OCI-M1 (cell line): ENCODE results near the gene BAZ1B.
A peak's percentile ranks its signal among the peaks of the same experiment; 100 is the strongest.
"Not testable (repeated sequence)": the region's sequence is repeated elsewhere in the genome, so short reads cannot be mapped to it uniquely, and the experiment has no call there.

Experiments
- DNase-seq: peaks from one replicate; lab custom pipeline; 2025; lab: John Stamatoyannopoulos, UW

Gene BAZ1B

DNA sequence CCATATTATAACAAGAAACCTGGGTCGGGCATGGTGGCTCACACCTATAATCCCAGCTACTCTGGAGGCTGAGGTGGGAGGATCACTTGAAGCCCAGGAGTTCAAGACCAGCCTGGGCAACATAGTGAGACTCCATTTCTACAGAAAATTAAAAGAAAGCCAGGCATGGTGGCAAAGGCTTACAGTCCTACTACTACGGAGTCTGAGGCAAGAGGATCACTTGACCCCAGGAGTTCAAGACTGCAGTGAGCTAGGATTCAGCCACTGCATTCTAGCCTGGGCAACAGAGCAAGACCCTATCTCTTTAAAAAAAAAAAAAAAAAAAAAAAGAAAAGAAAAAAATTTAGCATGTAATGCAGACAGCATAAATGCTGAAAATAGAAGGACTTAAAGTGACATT is 16.4 kb upstream of the BAZ1B start:
- DNase-seq: not testable (repeated sequence)

DNA sequence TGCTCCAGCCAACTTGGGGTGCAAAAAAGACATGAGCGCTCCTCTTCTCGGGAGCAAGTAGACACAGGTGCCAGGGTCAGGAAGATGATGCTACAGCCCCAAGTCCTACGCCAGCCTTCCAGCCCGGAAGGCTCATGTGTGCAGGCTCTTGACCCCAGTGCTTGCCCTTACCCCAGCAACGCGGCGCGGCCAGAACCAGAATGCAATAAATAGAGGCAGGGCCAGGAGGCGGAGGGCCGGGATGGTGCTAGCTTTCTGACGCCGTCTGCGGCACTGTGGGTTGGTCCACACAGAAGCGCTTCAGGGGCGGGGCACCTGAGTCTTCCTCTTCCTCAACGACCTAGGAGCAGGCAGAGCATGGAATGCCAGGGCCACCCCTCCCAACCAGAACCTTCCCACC is 15.0 kb upstream of the BAZ1B start:
- DNase-seq: no peak

DNA sequence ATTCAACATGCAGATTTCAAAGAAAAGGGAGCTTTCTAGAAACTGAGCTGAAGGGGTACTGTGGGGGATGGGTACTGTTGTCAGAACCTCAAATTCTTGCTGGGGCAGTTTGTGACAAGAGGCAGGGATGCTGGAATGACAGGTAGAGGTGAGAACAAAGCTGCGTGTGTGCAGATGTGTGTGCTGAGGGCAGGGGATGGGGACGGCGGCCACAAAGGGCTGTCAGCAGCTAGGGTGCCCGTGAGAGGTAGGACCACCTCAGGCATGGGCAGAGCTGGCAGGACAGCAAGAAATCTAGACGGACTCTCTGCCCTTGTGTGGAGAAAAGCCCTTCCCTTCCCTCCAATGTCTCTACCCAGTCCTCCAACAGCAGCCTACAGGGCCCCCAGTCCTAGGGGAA is 14.4 kb upstream of the BAZ1B start:
- DNase-seq: no peak

DNA sequence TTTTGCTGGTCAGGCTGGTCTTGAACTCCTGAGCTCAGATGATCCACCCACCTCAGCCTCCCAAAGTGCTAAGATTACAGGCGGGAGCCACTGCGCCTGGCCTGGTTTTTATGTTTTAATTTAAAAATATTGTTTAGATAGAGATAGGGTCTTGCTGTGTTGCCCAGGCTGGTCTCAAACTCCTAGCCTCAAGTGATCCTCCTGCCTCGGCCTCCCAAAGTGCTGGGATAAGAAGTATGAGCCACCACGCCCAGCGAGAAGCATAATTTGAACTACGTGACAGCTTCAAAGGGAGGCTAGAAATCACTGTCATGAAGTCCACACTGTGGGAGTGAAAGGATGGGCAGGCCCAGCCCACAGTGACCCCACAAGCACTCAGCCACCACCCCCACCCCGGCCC is 13.8 kb upstream of the BAZ1B start:
- not testable (repeated sequence) for DNase-seq

DNA sequence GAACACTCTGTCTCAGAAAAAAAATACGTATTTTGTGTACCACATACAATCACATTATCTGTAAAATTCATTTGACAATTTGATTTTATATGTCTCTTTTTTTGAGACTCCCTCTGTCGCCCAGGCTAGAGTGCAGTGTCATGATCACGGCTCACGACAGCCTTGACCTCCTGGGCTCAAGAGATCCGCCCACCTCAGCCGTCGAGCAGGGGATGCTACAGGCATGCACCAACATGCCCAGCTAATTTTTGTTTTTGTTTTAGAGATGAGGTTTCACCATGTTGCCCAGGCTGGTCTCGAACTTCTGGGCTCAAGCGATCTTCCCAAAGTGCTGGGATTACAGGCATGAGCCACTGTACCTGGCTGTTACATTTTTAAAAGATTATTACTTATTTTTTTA is 11.6 kb upstream of the BAZ1B start:
- no peak for DNase-seq

DNA sequence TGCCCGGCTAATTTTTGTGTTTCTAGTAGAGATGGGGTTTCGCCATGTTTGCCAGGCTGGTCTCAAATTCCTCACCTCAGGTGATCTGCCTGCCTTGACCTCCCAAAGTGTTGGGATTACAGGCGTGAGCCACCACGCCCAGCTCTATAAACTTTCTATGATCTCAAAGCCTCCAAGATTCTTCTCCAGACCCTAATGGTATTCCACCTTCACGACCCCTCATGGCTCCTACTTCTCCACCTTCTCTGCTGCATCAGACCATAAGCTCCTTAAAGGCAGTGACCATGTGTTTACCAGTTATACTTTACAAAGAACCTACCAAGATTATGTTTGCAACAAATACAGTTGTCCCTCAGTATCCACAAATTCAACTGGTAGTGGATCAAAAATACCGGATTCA is 10.1 kb upstream of the BAZ1B start:
- no peak for DNase-seq

DNA sequence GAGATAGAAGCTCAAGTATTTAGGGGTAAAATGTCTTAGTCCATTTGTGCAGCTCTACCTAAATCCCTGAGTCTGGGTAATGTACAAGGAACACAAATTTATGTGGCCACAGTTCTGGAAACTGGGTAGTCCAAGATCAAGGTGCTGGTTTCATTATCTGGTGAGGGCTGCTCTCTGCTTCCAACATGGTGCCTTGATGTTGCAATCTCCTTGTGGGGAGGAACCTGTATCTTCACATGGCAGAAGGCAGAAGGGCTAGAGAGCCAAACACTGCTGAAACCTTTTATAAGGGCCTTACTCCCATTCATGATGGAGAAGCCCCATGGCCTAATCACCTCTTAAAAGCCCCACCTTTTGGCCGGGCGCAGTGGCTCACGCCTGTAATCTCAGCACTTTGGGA is 8.7 kb upstream of the BAZ1B start:
- peak; percentile 77 for DNase-seq

DNA sequence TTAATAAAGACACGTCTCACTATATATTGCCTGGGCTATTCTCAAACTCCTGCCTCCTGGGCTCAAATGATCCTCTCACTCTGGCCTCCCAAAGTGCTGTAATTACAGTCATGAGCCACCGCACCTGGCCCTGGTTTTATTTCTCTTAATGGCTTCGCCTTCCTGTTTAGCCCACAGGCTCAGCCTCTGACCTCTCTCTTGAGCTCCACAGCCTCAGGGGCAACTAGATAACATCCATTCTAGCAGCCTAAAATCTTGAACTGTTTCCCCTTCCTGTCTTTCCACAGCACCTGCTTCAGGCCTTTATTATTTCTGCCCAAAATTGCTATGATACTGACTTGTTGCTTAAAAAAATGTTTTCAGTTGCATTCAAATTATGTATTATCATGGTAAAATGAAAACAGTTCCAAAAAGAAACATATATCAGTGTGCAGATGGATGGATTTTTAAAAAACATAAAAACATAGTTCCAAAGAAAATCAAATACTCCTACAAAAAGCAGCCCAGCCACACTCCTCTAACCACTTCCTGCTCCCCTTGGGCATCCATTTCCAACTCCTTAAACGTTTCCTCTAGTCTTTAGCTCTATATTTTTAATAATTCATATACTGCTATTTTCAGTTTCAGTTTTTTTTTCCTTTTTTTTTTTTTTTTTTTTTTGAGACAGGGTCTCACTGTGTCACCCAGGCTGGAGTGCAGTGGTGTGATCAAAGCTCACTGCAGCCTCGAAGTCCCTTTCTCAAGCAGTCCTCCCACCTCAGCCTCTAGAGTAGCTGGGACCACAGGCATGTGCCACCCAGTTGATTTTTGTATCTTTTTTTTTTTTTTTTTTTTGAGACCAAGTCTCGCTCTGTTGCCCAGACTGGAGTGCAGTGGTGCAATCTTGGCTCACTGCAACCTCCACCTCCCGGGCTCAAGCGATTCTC is 5.1 kb upstream of the BAZ1B start:
- peak; percentile 75 for DNase-seq

DNA sequence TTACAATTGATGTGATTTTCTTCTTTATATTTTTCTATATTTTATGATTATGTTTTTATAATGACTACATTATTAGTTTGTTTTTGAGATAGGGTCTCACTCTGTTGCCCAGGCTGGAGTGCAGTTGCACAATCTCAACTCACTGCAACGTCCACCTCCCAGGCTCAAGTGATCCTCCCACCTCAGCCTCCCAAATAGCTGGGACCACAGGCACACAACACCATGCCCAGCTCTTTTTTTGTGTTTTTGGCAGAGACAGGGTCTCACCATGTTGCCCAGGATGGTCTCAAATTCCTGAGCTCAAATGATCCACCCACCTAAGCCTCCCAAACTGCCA is 4.0 kb upstream of the BAZ1B start:
- not testable (repeated sequence) for DNase-seq

DNA sequence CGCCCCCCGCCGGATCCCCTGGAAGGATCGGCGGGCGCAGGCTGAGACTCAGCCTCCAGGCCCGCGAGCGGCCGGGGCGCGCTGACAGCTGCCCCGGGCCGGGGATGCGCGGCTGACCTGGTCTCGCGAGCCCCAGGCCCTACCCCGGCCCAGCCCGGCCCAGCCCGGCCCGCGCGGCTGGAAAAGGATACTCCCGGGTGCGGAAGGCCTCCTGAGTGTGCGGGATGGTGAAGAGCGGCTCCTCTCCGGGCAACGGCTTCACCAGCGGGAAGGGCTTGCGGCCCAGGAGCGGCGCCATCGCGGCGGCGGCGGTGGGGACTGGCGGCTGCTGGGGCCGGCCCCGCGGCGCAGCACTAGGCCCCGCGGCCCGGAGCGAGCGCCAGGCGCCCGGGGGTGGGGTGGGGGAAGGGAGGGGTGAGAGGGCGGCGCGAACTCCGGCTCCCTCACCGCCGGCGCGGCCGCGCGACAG is 423 bp downstream of the BAZ1B start:
- DNase-seq: peak; percentile 92

DNA sequence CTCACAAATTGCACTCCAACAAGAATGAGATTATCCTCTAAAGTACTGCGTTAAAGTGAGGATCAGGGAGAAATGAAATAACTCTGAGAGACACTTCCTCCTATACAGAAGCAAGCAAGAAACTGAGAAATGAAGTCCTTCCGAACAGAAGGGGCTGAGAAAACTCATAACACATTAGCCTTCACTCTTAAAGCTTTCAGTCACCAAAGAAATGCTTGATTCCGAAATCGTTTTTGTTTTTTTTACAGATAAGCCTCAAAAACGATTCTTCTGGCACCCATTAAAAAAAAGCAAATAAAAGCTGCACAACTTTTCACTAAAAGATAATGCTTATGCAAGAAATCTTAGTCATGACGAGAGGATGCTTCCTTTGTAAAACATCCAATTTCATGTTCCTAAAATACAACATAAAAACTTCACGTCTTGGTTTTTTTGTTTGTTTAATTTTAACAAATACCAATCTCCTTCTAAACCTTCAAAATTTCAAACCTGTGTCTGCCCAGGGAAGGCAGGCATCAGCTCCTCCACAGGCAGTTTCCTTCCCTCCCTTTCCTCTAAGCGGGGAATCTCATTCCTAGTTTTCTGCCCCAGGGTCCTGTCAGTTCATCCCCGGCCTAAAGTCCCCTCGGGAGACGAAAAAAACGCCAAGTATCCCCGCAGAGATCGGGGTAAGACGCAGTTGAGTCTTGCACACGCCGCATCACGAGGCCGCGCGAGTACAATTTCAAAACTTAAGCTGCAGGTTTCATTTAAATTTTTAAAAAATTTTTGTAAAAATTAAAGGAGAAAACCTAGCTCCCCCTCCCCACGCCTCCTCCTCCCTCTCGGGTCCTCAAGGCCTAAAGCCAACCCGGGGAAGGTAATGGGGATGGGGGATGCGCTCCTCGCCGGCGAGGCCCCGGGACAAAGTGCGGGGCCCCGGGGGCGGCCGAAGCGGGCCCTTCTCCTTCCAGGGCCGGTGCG is 1.1 kb downstream of the BAZ1B start:
- peak; percentile 65 for DNase-seq

DNA sequence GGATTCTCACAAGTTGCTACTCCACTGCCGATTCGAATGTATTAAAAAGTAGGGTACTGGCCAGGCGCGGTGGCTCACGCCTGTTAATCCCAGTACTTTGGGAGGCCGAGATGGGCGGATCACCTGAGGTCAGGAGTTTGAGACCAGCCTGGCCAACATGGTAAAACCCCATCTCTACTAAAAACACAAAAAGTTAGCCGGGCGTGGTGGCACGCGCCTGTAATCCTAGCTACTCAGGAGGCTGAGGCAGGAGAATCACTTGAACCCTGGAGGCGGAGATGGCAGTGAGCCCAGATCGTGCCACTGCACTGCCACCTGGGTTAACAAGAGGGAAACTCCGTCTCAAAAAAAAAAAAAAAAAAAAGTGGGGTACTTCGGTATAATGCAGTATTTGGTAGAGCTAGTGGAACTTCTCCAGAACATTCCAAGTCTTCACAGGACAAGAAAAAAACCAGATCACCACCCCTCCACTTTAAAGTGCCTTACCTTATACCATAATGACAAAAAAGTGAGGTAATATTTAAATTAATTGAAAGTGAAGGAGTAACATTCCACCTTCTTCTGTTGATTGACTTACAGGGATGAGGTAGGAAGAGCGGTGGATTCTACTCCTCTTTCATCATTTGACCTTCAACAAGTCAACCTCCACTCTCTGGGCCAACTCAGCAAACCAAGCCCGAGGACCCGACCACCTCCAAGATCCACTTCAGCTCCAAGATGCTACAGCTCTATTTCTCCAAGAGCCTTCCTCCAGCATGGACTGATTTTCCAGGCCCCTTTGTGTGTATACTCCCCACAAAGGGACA is 2.0 kb downstream of the BAZ1B start:
- no peak for DNase-seq

DNA sequence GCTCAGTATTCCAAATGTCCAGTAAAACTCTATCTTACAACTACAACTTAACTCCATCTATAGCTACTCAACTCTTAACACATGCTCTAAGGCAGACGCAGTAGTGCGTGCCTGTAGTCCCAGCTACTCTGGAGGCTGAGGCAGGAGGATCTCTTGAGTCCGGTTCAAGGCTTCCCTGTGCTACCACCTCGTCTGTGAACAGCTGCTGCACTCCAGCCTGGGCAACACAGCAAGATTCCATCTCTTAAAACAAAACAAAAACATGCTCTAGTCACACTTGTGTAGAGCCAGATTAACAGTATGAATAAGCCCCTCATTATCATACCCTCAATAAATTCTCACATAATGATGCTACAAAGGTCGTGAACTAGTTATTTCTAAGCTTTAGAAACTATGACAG is 3.6 kb downstream of the BAZ1B start:
- DNase-seq: no peak

DNA sequence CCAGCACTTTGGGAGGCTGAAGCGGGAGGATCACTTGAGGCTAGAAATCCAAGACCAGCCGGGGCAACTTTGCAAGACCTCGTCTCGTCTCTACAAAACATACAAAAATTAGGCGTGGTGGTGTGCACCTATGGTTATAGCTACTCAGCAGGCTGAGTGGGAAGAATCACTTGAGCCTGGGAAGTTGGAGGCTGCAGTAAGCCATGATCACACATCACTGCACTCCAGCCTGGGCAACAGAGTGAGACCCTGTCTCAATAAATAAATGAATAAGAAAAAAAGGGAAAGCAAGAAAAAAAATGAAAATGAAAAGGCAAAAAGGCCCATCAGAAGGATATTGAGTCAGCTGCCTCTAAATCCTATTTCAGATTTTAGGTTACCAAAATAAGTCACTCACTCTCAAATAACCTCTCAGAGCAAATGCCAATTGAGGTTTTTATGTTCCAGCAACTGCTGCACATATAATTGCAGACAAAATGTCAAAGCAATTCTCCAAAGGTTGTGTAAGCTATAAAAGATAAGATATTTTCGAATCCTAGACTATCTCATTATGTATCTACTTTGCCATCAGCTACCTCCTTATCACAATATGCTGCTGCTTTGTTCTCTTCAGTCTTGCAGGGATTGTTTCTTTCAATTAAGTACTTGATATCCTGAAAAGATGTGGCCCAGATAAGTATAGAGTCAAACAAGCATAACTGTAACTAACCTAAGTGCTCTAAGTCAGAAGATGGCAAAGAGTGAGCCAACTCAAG is 4.7 kb downstream of the BAZ1B start:
- DNase-seq: no peak

DNA sequence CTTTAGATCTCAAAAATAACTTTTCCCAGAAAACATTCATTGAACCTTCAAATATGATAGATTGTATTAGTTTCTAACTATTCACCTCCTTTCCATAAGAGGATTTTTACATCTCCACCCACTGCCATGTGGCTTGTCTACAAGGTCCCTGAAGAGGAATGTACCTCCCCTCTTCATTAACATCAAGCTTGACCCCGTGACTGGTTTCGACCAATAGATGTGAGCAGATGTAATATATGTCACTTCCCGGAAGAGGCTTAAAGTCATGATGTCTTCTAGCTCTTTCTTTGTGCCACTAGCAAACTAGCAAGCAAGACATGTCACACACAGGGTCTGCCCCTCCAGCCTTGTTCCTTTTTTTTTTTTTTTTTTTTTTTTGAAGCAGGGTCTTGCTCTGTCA is 6.9 kb downstream of the BAZ1B start:
- no peak for DNase-seq

DNA sequence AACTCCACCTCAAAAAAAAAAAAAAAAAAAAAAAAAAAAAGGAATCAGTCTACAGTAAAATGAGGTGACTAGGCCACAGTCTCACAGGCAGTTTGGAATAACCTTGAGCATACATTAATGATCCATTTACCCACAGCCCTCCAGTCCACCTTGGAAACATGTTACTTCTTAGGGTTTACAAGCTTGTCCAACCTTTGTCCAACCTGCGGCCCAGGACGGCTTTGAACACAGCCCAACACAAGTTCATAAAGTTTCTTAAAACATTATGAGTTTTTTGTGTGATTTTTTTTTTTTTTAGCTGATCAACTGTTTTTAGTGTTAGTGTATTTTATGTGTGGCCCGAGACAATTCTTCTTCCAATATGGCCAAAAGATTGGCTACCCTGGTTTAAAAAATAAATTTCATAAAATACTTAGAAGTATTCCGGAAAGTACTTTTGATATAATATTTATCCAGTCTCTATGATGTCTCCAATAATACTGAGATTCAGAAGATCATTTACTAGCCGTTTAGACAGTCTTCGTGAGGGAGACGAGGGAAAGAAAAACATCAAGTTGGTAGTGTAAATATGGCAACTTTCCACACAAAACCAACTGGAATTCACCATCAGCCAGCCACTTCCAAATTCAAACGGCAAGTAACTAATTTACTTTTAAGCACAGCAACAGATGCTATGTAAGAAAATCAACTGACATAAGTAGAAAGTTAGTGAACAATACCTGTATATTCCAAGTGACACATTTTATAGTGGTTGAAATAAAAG is 9.9 kb downstream of the BAZ1B start:
- DNase-seq: no peak

DNA sequence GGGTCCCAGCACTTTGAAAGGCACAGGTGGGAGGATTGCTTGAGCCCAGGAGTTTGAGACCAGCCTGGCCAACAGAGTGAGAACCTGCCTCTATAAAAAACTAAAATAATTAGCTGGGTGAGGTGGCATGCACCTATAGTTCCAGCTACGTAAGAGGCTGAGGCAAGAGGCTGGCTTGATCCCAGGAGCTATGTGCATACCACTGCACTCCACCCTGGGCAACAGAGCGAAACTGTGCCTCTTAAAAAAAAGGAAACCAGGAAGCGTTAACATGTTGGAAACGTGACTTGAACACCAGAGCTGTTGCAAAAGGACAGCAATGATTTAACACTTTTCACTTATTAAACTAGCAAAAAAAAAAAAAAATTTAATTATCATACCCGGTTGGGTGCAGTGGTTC is 12.6 kb downstream of the BAZ1B start:
- DNase-seq: no peak

DNA sequence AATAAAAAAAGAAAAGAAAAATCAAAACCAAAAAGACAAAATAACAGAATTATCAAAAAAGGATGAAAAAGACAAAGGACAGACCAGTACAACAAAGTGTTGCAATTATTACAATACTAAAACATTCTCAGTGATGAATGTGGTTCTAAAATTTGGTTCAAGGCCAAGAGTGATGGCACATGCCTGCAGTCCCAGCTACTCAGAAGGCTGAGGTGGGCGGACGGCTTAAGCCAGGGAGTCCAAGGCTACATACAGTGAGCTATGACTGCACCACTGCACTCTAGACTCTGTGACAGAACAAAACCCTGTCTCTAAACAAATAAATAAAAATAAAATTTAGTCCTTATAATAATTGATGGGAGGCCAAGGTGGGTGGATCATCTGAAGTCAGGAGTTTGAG is 14.5 kb downstream of the BAZ1B start:
- no peak for DNase-seq

DNA sequence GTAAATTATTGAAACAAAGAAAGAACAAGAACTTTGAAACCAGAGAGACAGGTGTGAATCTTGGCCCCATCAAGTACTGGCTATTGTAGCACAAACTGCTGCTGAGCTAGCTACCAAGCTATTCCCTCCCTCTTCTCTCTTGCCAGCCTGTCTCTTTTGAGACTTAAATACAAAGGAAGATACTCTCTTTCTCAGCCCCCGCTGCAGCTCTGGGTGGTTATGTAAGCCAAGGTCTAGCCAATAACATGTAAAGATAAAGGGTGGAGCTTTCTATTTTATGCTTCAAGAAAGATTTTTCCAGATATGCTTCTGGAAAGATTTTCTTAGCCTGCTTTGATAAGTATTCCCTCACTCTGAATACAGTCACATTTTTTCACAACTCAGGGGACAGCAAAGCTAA is 17.2 kb downstream of the BAZ1B start:
- DNase-seq: no peak

DNA sequence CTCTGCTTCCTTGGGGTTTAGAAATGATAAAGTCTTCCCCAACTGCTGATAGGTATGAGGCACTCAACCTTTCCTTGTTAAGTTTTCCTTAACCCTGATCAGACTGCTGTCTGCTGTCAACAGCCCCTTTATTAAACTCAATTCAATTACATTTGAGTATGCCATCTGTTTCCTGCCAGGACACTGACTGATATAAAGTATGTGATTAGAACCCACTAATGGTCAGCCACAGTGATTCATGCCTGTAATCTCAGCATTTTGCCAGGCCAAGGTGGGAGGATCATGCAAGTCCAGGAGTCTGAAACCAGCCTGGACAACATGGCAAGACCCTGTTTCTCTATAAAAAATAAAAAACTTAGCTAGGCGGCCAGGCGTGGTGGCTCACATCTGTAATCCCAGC is 18.1 kb downstream of the BAZ1B start:
- DNase-seq: no peak

DNA sequence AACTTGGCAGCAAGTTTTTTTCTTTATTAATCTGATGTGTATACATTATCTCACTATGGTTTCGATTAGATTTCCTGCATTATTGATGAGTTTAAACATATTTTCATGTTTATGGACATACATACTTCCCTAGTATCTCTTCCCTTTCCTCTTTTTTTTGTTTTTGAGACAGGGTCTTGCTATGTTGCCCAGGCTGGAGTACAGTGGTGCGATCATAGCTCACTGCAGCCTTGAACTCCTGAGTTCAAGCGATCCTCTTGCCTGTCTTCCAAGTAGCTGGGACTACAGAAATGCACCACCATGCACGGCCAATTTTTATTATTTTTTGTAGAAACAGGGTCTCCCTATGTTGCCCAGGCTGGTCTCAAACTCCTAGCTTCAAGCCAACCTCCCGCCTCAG is 18.9 kb downstream of the BAZ1B start:
- DNase-seq: no peak
